Astrocyte of the cerebellum (primary cell): ENCODE data around the gene MKI67.

ENCODE experiments used
- DNase-seq: peaks from one replicate; pipeline ENCODE4 v3.0.0-alpha.2; 2011; ENCODE audit warnings: low read depth
- H3K4me3 ChIP-seq: 2 replicates; pipeline ENCODE4 v1.5.1; 2011; ENCODE audit warnings: mild to moderate bottlenecking, low read depth, low read length, moderate library complexity
- CTCF ChIP-seq: IDR thresholded peaks from 2 replicates; pipeline ENCODE4 v1.5.1; 2012; ENCODE audit warnings: low read length, low read depth, moderate library complexity, mild to moderate bottlenecking; ENCODE audit errors: missing control alignments
- in situ Hi-C: cut with HindIII; loops from 2 replicates; pipeline ENCODE4 v1.10.0; 2017; ENCODE audit warnings: low sequenced_read_pairs

Gene MKI67

GRCh38 chr10:128084364-128084763, 41.9 kb downstream of the MKI67 start:
- in situ Hi-C loops: no loop called here
- no peak for DNase-seq

GRCh38 chr10:128083191-128083895, 42.9 kb downstream of the MKI67 start:
- TF ChIP-seq CTCF: no peak
- no peak for DNase-seq
- in situ Hi-C loops: no loop called here
- H3K4me3 ChIP-seq: no peak overlapping the region

More at GRCh38 chr10:128084364-128084763, 41.9 kb downstream of the MKI67 start:
- no peak overlapping the region for H3K4me3 ChIP-seq
- TF ChIP-seq CTCF: no peak

- in situ Hi-C loops: no loop called here
- H3K4me3 ChIP-seq: no peak overlapping the region
- no peak for DNase-seq
- no peak for TF ChIP-seq CTCF
These were observed 44.5 kb downstream of the MKI67 start for GRCh38 chr10:128081720-128082119.

- TF ChIP-seq CTCF: no peak
- in situ Hi-C loops: no loop called here
- no peak overlapping the region for H3K4me3 ChIP-seq
- no peak for DNase-seq
These were observed 45.0 kb downstream of the MKI67 start for GRCh38 chr10:128081222-128081621.

GRCh38 chr10:128080641-128081040, 45.6 kb downstream of the MKI67 start:
- H3K4me3 ChIP-seq: no peak overlapping the region
- DNase-seq: no peak
- in situ Hi-C loops: no loop called here
- TF ChIP-seq CTCF: no peak

- in situ Hi-C loops: no loop called here
- no peak for DNase-seq
- H3K4me3 ChIP-seq: no peak overlapping the region
- no peak for TF ChIP-seq CTCF
These were observed 46.0 kb downstream of the MKI67 start for GRCh38 chr10:128080231-128080630.
